SK-N-SH treated with all-trans-retinoic acid at 6 μM for 48 hours (cell line): Measurements from ENCODE around the gene TF.

ENCODE experiments used
- ATAC-seq: fragments of 200-7000 bp; cut with Tn5 transposase; 3 replicates; pipeline ENCODE4 v1.9.1; 2020; ENCODE audit warnings: mild to moderate bottlenecking, moderate library complexity
- ARNTL ChIP-seq: fragments of 450-650 bp; formaldehyde crosslinking; IDR thresholded peaks from 2 replicates; pipeline ENCODE4 v1.5.0; 2020; ENCODE audit warnings: low read depth, mild to moderate bottlenecking, moderate library complexity, borderline replicate concordance
- BACH2 ChIP-seq: fragments of 250-450 bp; sonication (Bioruptor Pico); IDR thresholded peaks from 2 replicates; pipeline ENCODE4 v1.9.0; 2021; ENCODE audit warnings: mild to moderate bottlenecking, borderline replicate concordance
- CSDC2 ChIP-seq: fragments of 250-450 bp; sonication (Bioruptor Pico); IDR thresholded peaks from 2 replicates; pipeline ENCODE4 v1.5.0; 2020; ENCODE audit warnings: mild to moderate bottlenecking, moderate library complexity
- CSRNP3 ChIP-seq: fragments of 250-450 bp; sonication (Bioruptor Pico); IDR thresholded peaks from 2 replicates; pipeline ENCODE4 v1.5.1; 2021; ENCODE audit warnings: mild to moderate bottlenecking, moderate library complexity
- ISL1 ChIP-seq: fragments of 250-450 bp; sonication (Bioruptor Pico); IDR thresholded peaks from 2 replicates; pipeline ENCODE4 v2.1.2; 2022; ENCODE audit warnings: mild to moderate bottlenecking, moderate library complexity
- OSR1 ChIP-seq: fragments of 250-450 bp; sonication (Bioruptor Pico); IDR thresholded peaks from 2 replicates; pipeline ENCODE4 v1.8.0; 2022; ENCODE audit warnings: moderate library complexity, mild to moderate bottlenecking, inconsistent platforms
- POU6F1 ChIP-seq: fragments of 250-450 bp; sonication (Bioruptor Pico); IDR thresholded peaks from 2 replicates; pipeline ENCODE4 v1.8.0; 2021; ENCODE audit warnings: low read depth, mild to moderate bottlenecking, moderate library complexity, borderline replicate concordance
- RARB ChIP-seq: fragments of 250-450 bp; sonication (Bioruptor Pico); IDR thresholded peaks from 2 replicates; pipeline ENCODE4 v1.8.0; 2021; ENCODE audit warnings: mild to moderate bottlenecking, moderate library complexity
- TCF4 ChIP-seq: fragments of 250-450 bp; sonication (Bioruptor Pico); IDR thresholded peaks from 2 replicates; pipeline ENCODE4 v1.8.0; 2021; ENCODE audit warnings: mild to moderate bottlenecking, moderate library complexity, borderline replicate concordance
- TOX ChIP-seq: fragments of 250-450 bp; sonication (Bioruptor Pico); IDR thresholded peaks from 2 replicates; pipeline ENCODE4 v1.8.0; 2021; ENCODE audit warnings: mild to moderate bottlenecking, moderate library complexity, borderline replicate concordance
- TSHZ2 ChIP-seq: fragments of 250-450 bp; sonication (Bioruptor Pico); IDR thresholded peaks from 2 replicates; pipeline ENCODE4 v1.5.0; 2020; ENCODE audit warnings: mild to moderate bottlenecking, moderate library complexity
- ZFP3 ChIP-seq: fragments of 250-450 bp; sonication (Bioruptor Pico); IDR thresholded peaks from 2 replicates; pipeline ENCODE4 v1.5.0; 2020; ENCODE audit warnings: mild to moderate bottlenecking, moderate library complexity
- ZFP30 ChIP-seq: fragments of 450-650 bp; formaldehyde crosslinking; IDR thresholded peaks from 2 replicates; pipeline ENCODE4 v1.5.0; 2022; ENCODE audit warnings: mild to moderate bottlenecking, moderate library complexity
- ZNF565 ChIP-seq: fragments of 450-650 bp; formaldehyde crosslinking; conservative IDR thresholded peaks from 2 replicates; pipeline ENCODE4 v1.5.0; 2020; ENCODE audit warnings: low read depth, mild to moderate bottlenecking, moderate library complexity
- ZNF70 ChIP-seq: fragments of 450-650 bp; formaldehyde crosslinking; IDR thresholded peaks from 2 replicates; pipeline ENCODE4 v1.5.0; 2020; ENCODE audit warnings: mild to moderate bottlenecking, moderate library complexity
- ZNF8 ChIP-seq: fragments of 450-650 bp; formaldehyde crosslinking; IDR thresholded peaks from 2 replicates; pipeline ENCODE4 v1.5.0; 2020; ENCODE audit warnings: mild to moderate bottlenecking, moderate library complexity

The TF gene

GRCh38 chr3:133828576-133829309, 82.5 kb downstream of the TF start:
- no peak; the same call in 2 of the 3 replicates for ATAC-seq
- TF ChIP-seq ZNF70 (no peak), RARB (CRISPR knock-in tag) (no peak), CSRNP3 (CRISPR knock-in tag) (no peak), TOX (CRISPR knock-in tag) (no peak), ISL1 (no peak), TSHZ2 (CRISPR knock-in tag) (no peak), ZFP30 (CRISPR knock-in tag) (no peak), OSR1 (CRISPR knock-in tag) (no peak)

- no peak for ATAC-seq
- TF ChIP-seq TCF4 (CRISPR knock-in tag), result no peak
These were observed 83.1 kb downstream of the TF start for GRCh38 chr3:133829310-133829707.

- TF ChIP-seq ISL1 (no peak), ZNF565 (CRISPR knock-in tag) (no peak), ZNF8 (CRISPR knock-in tag) (no peak), ZFP3 (no peak), CSDC2 (CRISPR knock-in tag) (no peak), POU6F1 (CRISPR knock-in tag) (no peak), CSRNP3 (CRISPR knock-in tag) (no peak), TCF4 (CRISPR knock-in tag) (no peak), BACH2 (CRISPR knock-in tag) (no peak), TSHZ2 (CRISPR knock-in tag) (no peak), ARNTL (CRISPR knock-in tag) (no peak)
These were observed 83.9 kb downstream of the TF start for GRCh38 chr3:133830071-133830470.

More at GRCh38 chr3:133830071-133830470, 83.9 kb downstream of the TF start:
- no peak for ATAC-seq
